ENCODE results near the gene RUNX2. TPM values are rescaled to one million over a fixed set of nuclear protein-coding genes. Genes with fewer than 3 reads are reported as not detected.
"Not testable (repeated sequence)": the region's sequence is repeated elsewhere in the genome, so short reads cannot be mapped to it uniquely, and the experiment has no call there.

RUNX2 gene
- total and polyA plus RNA-seq, 3 donors from 2014 or later = 2.9 to 6.0 (median 4.3) TPM

DNA sequence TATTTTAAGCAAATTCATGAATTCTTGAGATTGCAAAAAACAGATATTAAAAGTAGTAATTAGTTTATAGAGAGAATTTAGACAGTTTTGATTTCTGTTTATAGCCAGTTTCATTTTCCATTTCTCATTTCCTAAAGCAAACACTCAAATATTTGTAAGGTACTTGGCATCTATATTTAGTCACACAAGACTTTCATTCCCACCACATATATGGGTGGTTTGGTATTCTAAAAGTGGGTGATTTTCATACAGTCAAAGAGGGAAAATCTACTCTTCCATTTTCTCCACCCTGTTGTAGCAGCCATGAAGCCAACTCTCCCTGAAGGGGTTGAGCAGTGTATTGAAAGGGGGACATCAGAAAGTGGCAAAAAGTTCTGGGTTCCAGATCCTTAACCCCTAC is 230.7 kb downstream of the RUNX2 start:
- no peaks in the 10 kb centered on the region for H3K27me3 ChIP-seq
- TF ChIP-seq POLR2A (IDR thresholded peaks at IDR 0.05) = no peak
- TF ChIP-seq, protein P1, sequence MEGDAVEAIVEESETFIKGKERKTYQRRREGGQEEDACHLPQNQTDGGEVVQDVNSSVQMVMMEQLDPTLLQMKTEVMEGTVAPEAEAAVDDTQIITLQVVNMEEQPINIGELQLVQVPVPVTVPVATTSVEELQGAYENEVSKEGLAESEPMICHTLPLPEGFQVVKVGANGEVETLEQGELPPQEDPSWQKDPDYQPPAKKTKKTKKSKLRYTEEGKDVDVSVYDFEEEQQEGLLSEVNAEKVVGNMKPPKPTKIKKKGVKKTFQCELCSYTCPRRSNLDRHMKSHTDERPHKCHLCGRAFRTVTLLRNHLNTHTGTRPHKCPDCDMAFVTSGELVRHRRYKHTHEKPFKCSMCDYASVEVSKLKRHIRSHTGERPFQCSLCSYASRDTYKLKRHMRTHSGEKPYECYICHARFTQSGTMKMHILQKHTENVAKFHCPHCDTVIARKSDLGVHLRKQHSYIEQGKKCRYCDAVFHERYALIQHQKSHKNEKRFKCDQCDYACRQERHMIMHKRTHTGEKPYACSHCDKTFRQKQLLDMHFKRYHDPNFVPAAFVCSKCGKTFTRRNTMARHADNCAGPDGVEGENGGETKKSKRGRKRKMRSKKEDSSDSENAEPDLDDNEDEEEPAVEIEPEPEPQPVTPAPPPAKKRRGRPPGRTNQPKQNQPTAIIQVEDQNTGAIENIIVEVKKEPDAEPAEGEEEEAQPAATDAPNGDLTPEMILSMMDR (IDR thresholded peaks at IDR 0.05) = no peak
- no peak overlapping the region for H3K4me3 ChIP-seq
- no peak overlapping the region for H3K27ac ChIP-seq
- H3K36me3 ChIP-seq (ENCODE audit: low read depth, missing control alignments) = no peaks in the 10 kb centered on the region
- H3K9me3 ChIP-seq = no peaks in the 10 kb centered on the region
- intact Hi-C loops (cut with DNase I; ENCODE audit: low total_unique reads) = no loop called here
- H3K4me1 ChIP-seq = peaks cover 8% of the 10 kb centered on the region
- no peak for DNase-seq

DNA sequence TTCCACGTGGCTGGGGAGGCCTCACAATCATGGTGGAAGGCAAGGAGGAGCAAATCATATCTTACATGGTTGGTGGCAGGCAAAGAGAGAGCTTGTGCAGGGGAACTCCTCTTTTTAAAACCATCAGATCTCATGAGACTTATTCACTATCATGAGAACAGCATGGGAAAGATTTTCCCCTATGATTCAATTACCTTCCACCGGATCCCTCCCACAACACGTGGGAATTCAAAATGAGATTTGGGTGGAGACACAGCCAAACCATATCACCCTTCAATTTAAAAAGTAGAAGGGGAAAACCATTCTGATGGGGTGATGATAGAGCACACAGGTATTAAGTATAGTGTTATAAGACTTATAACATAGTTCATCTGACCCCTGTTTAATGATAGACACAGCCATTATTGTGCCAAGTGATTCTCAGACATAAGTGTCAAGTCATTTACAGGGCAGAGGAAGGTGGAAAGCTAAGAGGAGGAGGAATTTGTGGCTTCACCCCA is 232.2 kb downstream of the RUNX2 start:
- H3K9me3 ChIP-seq; intact Hi-C loops (cut with DNase I; ENCODE audit: low total_unique reads); H3K27me3 ChIP-seq; H3K4me3 ChIP-seq; H3K4me1 ChIP-seq; H3K36me3 ChIP-seq (ENCODE audit: low read depth, missing control alignments); H3K27ac ChIP-seq; DNase-seq: not testable (repeated sequence)
- 86 to 92% methylated on average over 3 of the region's 3 CpGs for WGBS, 2 donors

DNA sequence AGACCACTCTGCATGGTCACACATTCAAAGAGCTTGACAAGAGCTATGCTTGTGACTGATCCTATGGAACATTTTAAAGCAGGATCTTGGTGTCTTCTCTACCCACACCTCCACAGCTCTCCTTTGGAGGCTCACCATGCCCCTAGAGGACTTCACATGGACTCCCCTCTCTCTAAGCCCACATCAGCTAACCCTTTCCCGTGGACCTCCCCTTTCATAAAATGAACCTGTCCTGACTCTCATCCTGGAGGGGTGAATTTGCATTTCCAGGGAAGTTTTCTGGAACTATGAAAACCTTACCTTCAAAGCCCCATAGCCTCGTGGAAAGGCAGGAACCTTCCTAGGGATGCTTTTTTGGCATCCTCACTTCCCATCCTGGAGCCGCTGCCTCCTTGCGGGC is 234.0 kb downstream of the RUNX2 start:
- DNase-seq = no peak
- intact Hi-C loops (cut with DNase I; ENCODE audit: low total_unique reads) = no loop called here
- WGBS, 2 donors = 94 to 97% methylated on average over 4 of the region's 4 CpGs

DNA sequence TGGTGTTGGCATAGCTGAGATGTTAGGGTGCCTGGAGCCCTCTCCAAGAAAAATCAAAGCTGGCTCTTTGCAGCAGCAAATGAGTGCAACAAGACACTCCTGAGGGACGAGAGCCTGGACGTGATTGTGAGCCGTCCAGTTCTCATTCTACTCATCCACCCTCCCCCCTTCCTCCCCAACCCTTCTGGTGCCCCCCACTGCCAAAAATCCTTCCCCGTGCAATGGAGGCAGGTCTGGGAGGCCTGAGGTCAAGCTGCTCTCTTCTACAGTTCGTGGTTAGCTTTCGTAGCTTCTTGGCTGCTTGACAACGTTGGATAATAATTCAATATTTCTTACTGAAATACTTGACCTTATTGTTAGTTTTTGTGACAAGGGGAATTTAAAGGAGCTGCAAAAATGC is 234.9 kb downstream of the RUNX2 start:
- Histone ChIP-seq H3K36me3 (ENCODE audit: low read depth, missing control alignments) (no peaks in the 10 kb centered on the region), H3K9me3 (no peaks in the 10 kb centered on the region), H3K4me3 (no peak overlapping the region), H3K27me3 (no peaks in the 10 kb centered on the region), H3K27ac (peak overlapping the region in 1 of 2 donors; percentile 8), H3K4me1 (no peaks in the 10 kb centered on the region)
- 34 to 62% methylated on average over 7 of the region's 7 CpGs for WGBS, 2 donors
- TF ChIP-seq, protein P1 (IDR thresholded peaks at IDR 0.05) = no peak
- no peak for TF ChIP-seq POLR2A (IDR thresholded peaks at IDR 0.05)
- DNase-seq = no peak
- intact Hi-C loops (cut with DNase I; ENCODE audit: low total_unique reads) = no loop called here

More for the DNA sequence above, 234.0 kb downstream of the RUNX2 start:
- TF ChIP-seq POLR2A (IDR thresholded peaks at IDR 0.05) = no peak
- TF ChIP-seq, protein P1 (IDR thresholded peaks at IDR 0.05) = no peak
- no peaks in the 10 kb centered on the region for H3K27me3 ChIP-seq
- H3K27ac ChIP-seq = no peak overlapping the region
- no peaks in the 10 kb centered on the region for H3K36me3 ChIP-seq (ENCODE audit: low read depth, missing control alignments)
- H3K9me3 ChIP-seq = no peaks in the 10 kb centered on the region
- peaks cover 3% of the 10 kb centered on the region for H3K4me1 ChIP-seq
- no peak overlapping the region for H3K4me3 ChIP-seq

DNA sequence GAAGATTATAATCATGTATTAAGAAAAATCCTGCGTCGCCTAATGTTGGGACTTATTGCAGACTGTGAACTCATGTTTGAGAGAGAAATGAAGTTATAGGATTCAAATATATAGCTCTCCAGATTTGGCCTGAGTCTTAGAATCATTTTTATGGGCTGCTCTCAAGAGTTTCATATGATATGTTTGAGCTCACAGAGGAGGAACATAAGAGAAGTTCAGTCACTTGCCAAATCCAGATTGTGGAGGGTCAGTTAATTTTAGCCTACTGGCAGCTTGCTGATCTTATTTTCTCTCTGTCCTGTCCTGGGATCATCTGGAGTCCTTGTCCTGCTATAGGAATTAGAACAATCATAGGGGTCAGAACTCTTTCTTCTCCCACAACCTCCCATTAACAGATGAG is 235.7 kb downstream of the RUNX2 start:
- intact Hi-C loops (cut with DNase I; ENCODE audit: low total_unique reads) = no loop called here
- H3K27me3 ChIP-seq = no peaks in the 10 kb centered on the region
- no peak overlapping the region for H3K4me3 ChIP-seq
- no peaks in the 10 kb centered on the region for H3K36me3 ChIP-seq (ENCODE audit: low read depth, missing control alignments)
- H3K4me1 ChIP-seq = no peaks in the 10 kb centered on the region
- DNase-seq = no peak
- H3K9me3 ChIP-seq = no peaks in the 10 kb centered on the region
- WGBS, 2 donors = 77 to 79% methylated on average over 2 of the region's 2 CpGs
- peak overlapping the region in 1 of 2 donors; percentile 8 for H3K27ac ChIP-seq
- TF ChIP-seq, protein P1 (IDR thresholded peaks at IDR 0.05) = no peak
- no peak for TF ChIP-seq POLR2A (IDR thresholded peaks at IDR 0.05)

Data from testis (tissue), 3 donors.